WERI-Rb-1 (cell line): ENCODE measurements around the gene WFS1.

Experiments used
- DNase-seq: peaks from one replicate; pipeline ENCODE4 v3.0.0-alpha.2; 2020
- H3K27ac ChIP-seq: fragments of 250-450 bp; sonication (Bioruptor Pico); 2 replicates; pipeline ENCODE4 v1.5.1; 2020; ENCODE audit warnings: mild to moderate bottlenecking, moderate library complexity
- H3K27me3 ChIP-seq: fragments of 250-450 bp; sonication (Bioruptor Pico); 2 replicates; pipeline ENCODE4 v1.5.1; 2021; ENCODE audit warnings: mild to moderate bottlenecking, low read depth, moderate library complexity; ENCODE audit not compliant: insufficient read depth, severe bottlenecking
- H3K36me3 ChIP-seq: fragments of 250-450 bp; sonication (Bioruptor Pico); 2 replicates; pipeline ENCODE4 v1.5.1; 2020; ENCODE audit warnings: mild to moderate bottlenecking, moderate library complexity
- H3K4me3 ChIP-seq: 2 replicates; pipeline ENCODE4 v1.5.1; 2011; ENCODE audit warnings: low read depth, mild to moderate bottlenecking, control low read depth, low read length
- H3K9me3 ChIP-seq: fragments of 250-450 bp; sonication (Bioruptor Pico); 2 replicates; pipeline ENCODE4 v1.5.1; 2021; ENCODE audit warnings: mild to moderate bottlenecking, moderate library complexity; ENCODE audit not compliant: severe bottlenecking
- CTCF ChIP-seq: IDR thresholded peaks from 2 replicates; pipeline ENCODE4 v1.5.1; 2011; ENCODE audit warnings: low read depth, mild to moderate bottlenecking, control low read depth, inconsistent platforms, low read length

The WFS1 gene

GRCh38 chr4:6293097-6293445 lies 23.4 kb downstream of the WFS1 start:
- H3K36me3 ChIP-seq = peaks cover 48% of the 10 kb centered on the region
- DNase-seq = no peak
- H3K9me3 ChIP-seq = no peaks in the 10 kb centered on the region
- no peaks in the 10 kb centered on the region for H3K27me3 ChIP-seq
- no peak overlapping the region for H3K4me3 ChIP-seq
- no peak for TF ChIP-seq CTCF
- no peak overlapping the region for H3K27ac ChIP-seq

GRCh38 chr4:6293661-6294060 lies 24.0 kb downstream of the WFS1 start:
- Histone ChIP-seq H3K36me3 (peaks cover 52% of the 10 kb centered on the region), H3K27ac (no peak overlapping the region), H3K27me3 (no peaks in the 10 kb centered on the region), H3K9me3 (no peaks in the 10 kb centered on the region), H3K4me3 (no peak overlapping the region)
- no peak for TF ChIP-seq CTCF
- DNase-seq = no peak

- no peak for TF ChIP-seq CTCF
- Histone ChIP-seq H3K4me3 (no peak overlapping the region), H3K27ac (no peak overlapping the region), H3K36me3 (peaks cover 47% of the 10 kb centered on the region), H3K9me3 (no peaks in the 10 kb centered on the region), H3K27me3 (no peaks in the 10 kb centered on the region)
- DNase-seq = no peak
Measured at GRCh38 chr4:6294705-6295421, 25.2 kb downstream of the WFS1 start.

- Histone ChIP-seq H3K27ac (no peak overlapping the region), H3K9me3 (no peaks in the 10 kb centered on the region), H3K27me3 (no peaks in the 10 kb centered on the region), H3K4me3 (no peak overlapping the region), H3K36me3 (peaks cover 47% of the 10 kb centered on the region)
- TF ChIP-seq CTCF = no peak
- no peak for DNase-seq
Measured at GRCh38 chr4:6295495-6295894, 25.8 kb downstream of the WFS1 start.

GRCh38 chr4:6296026-6296425 lies 26.4 kb downstream of the WFS1 start:
- no peak for TF ChIP-seq CTCF
- Histone ChIP-seq H3K27ac (no peak overlapping the region), H3K27me3 (no peaks in the 10 kb centered on the region), H3K36me3 (peaks cover 51% of the 10 kb centered on the region), H3K9me3 (no peaks in the 10 kb centered on the region), H3K4me3 (no peak overlapping the region)
- DNase-seq = no peak

GRCh38 chr4:6297266-6297815 lies 27.7 kb downstream of the WFS1 start:
- peaks cover 58% of the 10 kb centered on the region for H3K36me3 ChIP-seq
- no peak for TF ChIP-seq CTCF

More at GRCh38 chr4:6297266-6297815, 27.7 kb downstream of the WFS1 start:
- no peak overlapping the region for H3K4me3 ChIP-seq
- no peak overlapping the region for H3K27ac ChIP-seq
- H3K27me3 ChIP-seq = no peaks in the 10 kb centered on the region
- DNase-seq = no peak
- H3K9me3 ChIP-seq = no peaks in the 10 kb centered on the region
